B cell (primary cell): ENCODE results near the gene NSD1. TPM values are rescaled to one million over a fixed set of nuclear protein-coding genes. Genes with fewer than 3 reads are reported as not detected.

Experiments used
- ATAC-seq: fragments of 200-7000 bp; cut with Tn5 transposase; one replicate; pipeline ENCODE4 v1.10.0; 2021; ENCODE audit warnings: low read depth, mild to moderate bottlenecking, moderate number of reproducible peaks, moderate library complexity
- CTCF ChIA-PET: fragments of 350-600 bp; sonication (Branson Sonifier 250); formaldehyde crosslinking; loops from one replicate; lab custom pipeline; 2021; ENCODE audit warnings: antibody characterized with exemption, inconsistent platforms; lab: Charles Lee
- POLR2A ChIA-PET: fragments of 350-600 bp; sonication (Branson Sonifier 250); formaldehyde crosslinking; loops from one replicate; lab custom pipeline; 2021; ENCODE audit warnings: antibody characterized with exemption; lab: Charles Lee
- DNase-seq: peaks from one replicate; pipeline ENCODE4 v3.0.0; 2013
- H2AFZ ChIP-seq: 2 replicates; pipeline ENCODE4 v1.6.1; 2012; ENCODE audit warnings: mild to moderate bottlenecking, low read depth, low read length; ENCODE audit not compliant: insufficient read depth, poor library complexity, severe bottlenecking
- H3K27ac ChIP-seq, 2 donors: 1 replicate in 1 of 2; 2 replicates in 1 of 2; pipeline ENCODE4 v1.5.1; 2012 to 2013; ENCODE audit warnings: low read length in 2 of 2, mild to moderate bottlenecking in 2 of 2, moderate library complexity in 1 of 2
- H3K27me3 ChIP-seq, 4 experiments: fragments of 200-600 bp in 1 of 4; sonication (generic) in 1 of 4; replicated peaks in 1 of 4; 1 replicate in 2 of 4; 2 replicates in 2 of 4; pipeline versions ENCODE4 v1.6.1 to v1.7.0; 2013 to 2016; ENCODE audit warnings: low read length in 3 of 4, mild to moderate bottlenecking in 2 of 4, mixed read lengths in 1 of 4, moderate library complexity in 1 of 4; ENCODE audit not compliant: insufficient read depth in 4 of 4, control insufficient read depth in 3 of 4; ENCODE audit errors: control extremely low read depth in 1 of 4
- H3K36me3 ChIP-seq, 2 experiments: replicated peaks in 1 of 2; 1 replicate in 1 of 2; 2 replicates in 1 of 2; pipeline versions ENCODE4 v1.6.1 to v1.7.1; 2013; ENCODE audit warnings: low read length in 1 of 2; ENCODE audit not compliant: insufficient read depth in 2 of 2, control insufficient read depth in 1 of 2; ENCODE audit errors: control extremely low read depth in 1 of 2, extremely low read depth in 1 of 2
- H3K4me1 ChIP-seq, 2 donors: fragments of 200-600 bp in 1 of 2; sonication (generic) in 1 of 2; 1 replicate in 1 of 2; 2 replicates in 1 of 2; pipeline versions ENCODE4 v1.5.1 to v1.6.1; 2013 to 2017; ENCODE audit warnings: low read length in 2 of 2; ENCODE audit not compliant: control insufficient read depth in 2 of 2, insufficient read depth in 2 of 2
- H3K4me2 ChIP-seq: replicated peaks from 2 replicates; pipeline ENCODE3; 2012; ENCODE audit warnings: mild to moderate bottlenecking, low read depth, low read length; ENCODE audit not compliant: poor library complexity, severe bottlenecking
- H3K4me3 ChIP-seq, 5 experiments: fragments of 200-600 bp in 1 of 5; sonication (generic) in 1 of 5; 1 replicate in 3 of 5; 2 replicates in 2 of 5; pipeline versions ENCODE4 v1.5.1 to v1.7.0; 2011 to 2016; ENCODE audit warnings: low read length in 4 of 5, mild to moderate bottlenecking in 4 of 5, low read depth in 2 of 5, control low read depth in 1 of 5, moderate library complexity in 1 of 5; ENCODE audit not compliant: insufficient read depth in 1 of 5; ENCODE audit errors: control extremely low read depth in 1 of 5, extremely low read depth in 1 of 5
- H3K79me2 ChIP-seq: fragments of 200-600 bp; sonication (generic); one replicate; pipeline ENCODE4 v1.6.0; 2016; ENCODE audit warnings: low read length; ENCODE audit not compliant: control insufficient read depth, insufficient read depth
- H3K9ac ChIP-seq: fragments of 200-600 bp; sonication (generic); 2 replicates; pipeline ENCODE4 v1.6.1; 2017; ENCODE audit warnings: mild to moderate bottlenecking, low read length, moderate library complexity
- H3K9me3 ChIP-seq, 3 donors: one replicate each; pipeline versions ENCODE4 v1.6.1 to v1.7.1; 2013; ENCODE audit warnings: low read length in 2 of 3; ENCODE audit not compliant: control insufficient read depth in 2 of 3, insufficient read depth in 1 of 3; ENCODE audit errors: control extremely low read depth in 1 of 3
- H4K20me1 ChIP-seq: 2 replicates; pipeline ENCODE4 v1.6.0; 2012; ENCODE audit warnings: mild to moderate bottlenecking, low read length; ENCODE audit not compliant: insufficient read depth, control insufficient read depth, poor library complexity, severe bottlenecking
- H3K27ac Mint-ChIP-seq: one replicate; pipeline ENCODE4 v1.8.0; 2021; ENCODE audit warnings: mixed read lengths
- H3K27me3 Mint-ChIP-seq: one replicate; pipeline ENCODE4 v1.8.0; 2021; ENCODE audit warnings: mixed read lengths
- H3K4me1 Mint-ChIP-seq: one replicate; pipeline ENCODE4 v1.8.0; 2021; ENCODE audit warnings: mixed read lengths
- H3K4me3 Mint-ChIP-seq: one replicate; pipeline ENCODE4 v1.8.0; 2021; ENCODE audit warnings: mixed read lengths
- H3K9me3 Mint-ChIP-seq: one replicate; pipeline ENCODE4 v1.8.0; 2022; ENCODE audit warnings: mixed read lengths; ENCODE audit not compliant: insufficient read depth
- EZH2 ChIP-seq: IDR thresholded peaks from 2 replicates; pipeline ENCODE4 v1.6.1; 2012; ENCODE audit warnings: borderline replicate concordance, low read depth, mild to moderate bottlenecking, moderate library complexity, low read length; ENCODE audit not compliant: insufficient read depth, poor library complexity, severe bottlenecking
- WGBS: methylation state at CpG from one replicate; pipeline ENCODE4 v1.1.5; 2013; ENCODE audit warnings: missing lambda C conversion rate; ENCODE audit not compliant: insufficient coverage; 5-methylcytosine and 5-hydroxymethylcytosine counted together
- intact Hi-C: fragments of 100-400 bp; cut with micrococcal nuclease; formaldehyde crosslinking; loops from one replicate; pipeline ENCODE4 v1.10.0; 2022
- polyA plus RNA-seq: library from polyadenylated mRNA; depleted of rRNA; stranded (reverse); fragments of >200 nt; gene quantifications from 2 replicates; pipeline ENCODE4 v1.2.3, GENCODE V29; 2012
- total RNA-seq, 2 donors: library from RNA; stranded (reverse); fragments of 120-200 nt in 1 of 2; gene quantifications; 1 replicate in 1 of 2; 2 replicates in 1 of 2; pipeline versions ENCODE4 v1.2.3 to v1.2.4, GENCODE V29; 2013 to 2022
- TF ChIP-seq, protein P1 (sequence below): fragments of 200-600 bp; IDR thresholded peaks from one replicate; pipeline ENCODE4 v1.8.0; 2022; ENCODE audit warnings: antibody characterized with exemption, mild to moderate bottlenecking

Gene NSD1
- total and polyA plus RNA-seq, 2 donors (not counting 1 experiment from before 2014, with no cell fraction given) = 10.8 to 145 TPM

DNA sequence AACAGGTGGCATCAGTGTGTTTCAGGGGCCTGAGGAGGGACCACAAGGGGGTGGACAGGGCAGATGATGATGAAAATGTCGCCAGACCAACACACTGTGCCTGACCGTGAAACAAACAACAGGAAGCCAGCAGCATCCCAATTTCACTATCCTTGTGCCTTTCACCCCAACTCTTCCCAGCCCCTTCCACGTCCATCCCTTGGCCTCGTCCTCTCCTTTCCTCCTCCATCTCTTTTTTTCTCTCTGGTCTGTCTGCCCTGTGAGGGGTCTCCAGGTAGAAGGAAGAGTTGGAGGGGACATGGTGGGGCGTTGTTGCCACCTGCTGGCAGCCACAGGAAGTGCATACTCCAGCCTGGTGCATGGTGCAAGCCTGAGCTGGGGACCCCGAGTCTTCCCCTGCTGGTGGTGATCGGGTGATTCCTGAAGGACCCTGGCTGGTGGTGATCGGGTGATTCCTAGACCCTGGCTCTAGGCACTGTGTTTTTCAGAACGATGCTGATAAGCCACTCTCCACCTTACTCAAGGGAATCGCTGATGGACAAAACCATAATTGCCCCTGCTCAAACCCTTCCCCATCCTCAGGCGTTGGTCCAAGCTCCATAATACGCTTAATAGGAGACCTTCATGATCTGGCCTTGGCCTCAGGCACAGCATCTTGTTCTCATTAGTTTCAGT, 21.7 kb upstream of the NSD1 start:
- no peak overlapping the region for H3K4me3 Mint-ChIP-seq
- ATAC-seq = peak; percentile 69
- WGBS = 35% methylated on average over 7 of the region's 12 CpGs
- Histone ChIP-seq H3K4me3 (no peak overlapping the region), H2AFZ (no peak overlapping the region), H3K4me1 (peaks cover 6 to 15% of the 10 kb centered on the region in 2 donors), H3K27me3 (no peaks in the 10 kb centered on the region), H4K20me1 (no peaks in the 10 kb centered on the region), H3K9ac (no peak overlapping the region), H3K27ac (no peak overlapping the region), H3K4me2 (peak overlapping the region; percentile 21), H3K36me3 (no peaks in the 10 kb centered on the region), H3K9me3 (peaks cover 0 to 2% (median 0%) of the 10 kb centered on the region in 3 donors), H3K79me2 (no peaks in the 10 kb centered on the region)
- H3K4me1 Mint-ChIP-seq = peaks cover 16% of the 10 kb centered on the region
- H3K27me3 Mint-ChIP-seq = no peaks in the 10 kb centered on the region
- H3K27ac Mint-ChIP-seq = no peak overlapping the region
- DNase-seq = peak; percentile 77
- ChIA-PET POLR2A (no interaction called here), CTCF (interaction anchor here (0.5 to 6.9 kb wide), 29 partner anchors 10 to 1381 kb away, joined by 3 to 89 read pairs (median 4); partner anchors contain the start of genes FGFR4 and ZNF346)
- intact Hi-C loops = loop anchor here (1.0 to 10.0 kb wide), 6 partner anchors 40 to 293 kb away; partner anchors contain the start of genes F12, PFN3, PRELID1 and RAB24
- no peaks in the 10 kb centered on the region for H3K9me3 Mint-ChIP-seq
- TF ChIP-seq, protein P1, sequence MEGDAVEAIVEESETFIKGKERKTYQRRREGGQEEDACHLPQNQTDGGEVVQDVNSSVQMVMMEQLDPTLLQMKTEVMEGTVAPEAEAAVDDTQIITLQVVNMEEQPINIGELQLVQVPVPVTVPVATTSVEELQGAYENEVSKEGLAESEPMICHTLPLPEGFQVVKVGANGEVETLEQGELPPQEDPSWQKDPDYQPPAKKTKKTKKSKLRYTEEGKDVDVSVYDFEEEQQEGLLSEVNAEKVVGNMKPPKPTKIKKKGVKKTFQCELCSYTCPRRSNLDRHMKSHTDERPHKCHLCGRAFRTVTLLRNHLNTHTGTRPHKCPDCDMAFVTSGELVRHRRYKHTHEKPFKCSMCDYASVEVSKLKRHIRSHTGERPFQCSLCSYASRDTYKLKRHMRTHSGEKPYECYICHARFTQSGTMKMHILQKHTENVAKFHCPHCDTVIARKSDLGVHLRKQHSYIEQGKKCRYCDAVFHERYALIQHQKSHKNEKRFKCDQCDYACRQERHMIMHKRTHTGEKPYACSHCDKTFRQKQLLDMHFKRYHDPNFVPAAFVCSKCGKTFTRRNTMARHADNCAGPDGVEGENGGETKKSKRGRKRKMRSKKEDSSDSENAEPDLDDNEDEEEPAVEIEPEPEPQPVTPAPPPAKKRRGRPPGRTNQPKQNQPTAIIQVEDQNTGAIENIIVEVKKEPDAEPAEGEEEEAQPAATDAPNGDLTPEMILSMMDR = peak; percentile 94
- no peak for TF ChIP-seq EZH2
